Parathyroid adenoma (tissue), 2 donors: ENCODE data around the gene DLGAP3.

ENCODE experiments used
- H2AFZ ChIP-seq: fragments of 300-600 bp; sonication (generic); one replicate; pipeline ENCODE4 v1.7.0; 2017; ENCODE audit warnings: antibody characterized with exemption, mild to moderate bottlenecking
- H3K27ac ChIP-seq: fragments of 300-600 bp; sonication (generic); one replicate; pipeline ENCODE4 v1.7.0; 2017
- H3K27me3 ChIP-seq: fragments of 300-600 bp; sonication (generic); one replicate; pipeline ENCODE4 v1.7.0; 2017; ENCODE audit warnings: low read length; ENCODE audit not compliant: control insufficient read depth, insufficient read depth
- H3K36me3 ChIP-seq: fragments of 300-600 bp; sonication (generic); one replicate; pipeline ENCODE4 v1.7.0; 2017; ENCODE audit warnings: low read length; ENCODE audit not compliant: control insufficient read depth, insufficient read depth
- H3K4me1 ChIP-seq: fragments of 300-600 bp; sonication (generic); one replicate; pipeline ENCODE4 v1.7.0; 2017; ENCODE audit warnings: control low read depth
- H3K4me2 ChIP-seq: fragments of 300-600 bp; sonication (generic); one replicate; pipeline ENCODE4 v1.7.0; 2017; ENCODE audit warnings: low read length
- H3K4me3 ChIP-seq: fragments of 300-600 bp; sonication (generic); one replicate; pipeline ENCODE4 v1.7.0; 2017; ENCODE audit warnings: low read depth, low read length
- H3K79me2 ChIP-seq: fragments of 300-600 bp; sonication (generic); one replicate; pipeline ENCODE4 v1.7.0; 2017; ENCODE audit warnings: control low read depth
- H3K9ac ChIP-seq: fragments of 300-600 bp; sonication (generic); one replicate; pipeline ENCODE4 v1.7.0; 2017; ENCODE audit warnings: mild to moderate bottlenecking
- H3K9me3 ChIP-seq: fragments of 300-600 bp; sonication (generic); one replicate; pipeline ENCODE4 v1.7.0; 2017; ENCODE audit warnings: low read length; ENCODE audit not compliant: control insufficient read depth
- TF ChIP-seq, protein P1 (sequence below): fragments of 300-600 bp; sonication (generic); IDR thresholded peaks from one replicate; pipeline ENCODE4 v1.7.0; 2017; ENCODE audit warnings: antibody characterized with exemption, mild to moderate bottlenecking
- donor health status: primary hyperparathyroidism.

Gene DLGAP3, protein sequence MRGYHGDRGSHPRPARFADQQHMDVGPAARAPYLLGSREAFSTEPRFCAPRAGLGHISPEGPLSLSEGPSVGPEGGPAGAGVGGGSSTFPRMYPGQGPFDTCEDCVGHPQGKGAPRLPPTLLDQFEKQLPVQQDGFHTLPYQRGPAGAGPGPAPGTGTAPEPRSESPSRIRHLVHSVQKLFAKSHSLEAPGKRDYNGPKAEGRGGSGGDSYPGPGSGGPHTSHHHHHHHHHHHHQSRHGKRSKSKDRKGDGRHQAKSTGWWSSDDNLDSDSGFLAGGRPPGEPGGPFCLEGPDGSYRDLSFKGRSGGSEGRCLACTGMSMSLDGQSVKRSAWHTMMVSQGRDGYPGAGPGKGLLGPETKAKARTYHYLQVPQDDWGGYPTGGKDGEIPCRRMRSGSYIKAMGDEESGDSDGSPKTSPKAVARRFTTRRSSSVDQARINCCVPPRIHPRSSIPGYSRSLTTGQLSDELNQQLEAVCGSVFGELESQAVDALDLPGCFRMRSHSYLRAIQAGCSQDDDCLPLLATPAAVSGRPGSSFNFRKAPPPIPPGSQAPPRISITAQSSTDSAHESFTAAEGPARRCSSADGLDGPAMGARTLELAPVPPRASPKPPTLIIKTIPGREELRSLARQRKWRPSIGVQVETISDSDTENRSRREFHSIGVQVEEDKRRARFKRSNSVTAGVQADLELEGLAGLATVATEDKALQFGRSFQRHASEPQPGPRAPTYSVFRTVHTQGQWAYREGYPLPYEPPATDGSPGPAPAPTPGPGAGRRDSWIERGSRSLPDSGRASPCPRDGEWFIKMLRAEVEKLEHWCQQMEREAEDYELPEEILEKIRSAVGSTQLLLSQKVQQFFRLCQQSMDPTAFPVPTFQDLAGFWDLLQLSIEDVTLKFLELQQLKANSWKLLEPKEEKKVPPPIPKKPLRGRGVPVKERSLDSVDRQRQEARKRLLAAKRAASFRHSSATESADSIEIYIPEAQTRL

DNA sequence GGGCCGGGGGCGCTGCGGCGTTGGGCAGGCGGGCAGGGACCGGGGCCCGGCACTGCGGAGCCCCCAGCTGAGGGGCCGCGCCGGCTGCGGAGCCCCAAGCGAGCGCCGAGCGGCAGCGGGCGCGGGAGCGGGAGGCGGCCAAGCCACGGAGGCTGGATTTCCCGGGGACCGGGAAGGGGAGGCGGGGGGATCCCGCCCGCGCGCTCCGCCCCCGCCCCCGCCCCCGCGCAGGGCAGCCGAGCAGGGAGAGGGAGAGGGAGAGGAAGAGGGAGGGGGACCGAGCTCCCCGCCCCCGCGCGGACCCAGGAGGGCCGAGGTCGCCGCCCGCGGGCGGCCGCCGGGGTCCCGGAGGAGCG, at the start of gene DLGAP3:
Gene DLGAP3, minus strand, starts transcription at position 154 of the 356 bp plus-strand sequence. CDS start 24,267 bp downstream, outside the sequence.
- Histone ChIP-seq H3K4me2 (peak within 1 kb of the TSS; percentile 44), H3K9me3 (no peaks in the 10 kb centered on the region), H3K4me3 (peak within 1 kb of the TSS; percentile 27), H3K36me3 (no peaks in the 10 kb centered on the region), H3K27me3 (peaks cover 9% of the 10 kb centered on the region), H3K27ac (no peak within 1 kb of the TSS), H3K9ac (no peak within 1 kb of the TSS), H3K79me2 (no peaks in the 10 kb centered on the region), H3K4me1 (peaks cover 2% of the 10 kb centered on the region), H2AFZ (peak within 1 kb of the TSS; percentile 79)
- TF ChIP-seq, protein P1, sequence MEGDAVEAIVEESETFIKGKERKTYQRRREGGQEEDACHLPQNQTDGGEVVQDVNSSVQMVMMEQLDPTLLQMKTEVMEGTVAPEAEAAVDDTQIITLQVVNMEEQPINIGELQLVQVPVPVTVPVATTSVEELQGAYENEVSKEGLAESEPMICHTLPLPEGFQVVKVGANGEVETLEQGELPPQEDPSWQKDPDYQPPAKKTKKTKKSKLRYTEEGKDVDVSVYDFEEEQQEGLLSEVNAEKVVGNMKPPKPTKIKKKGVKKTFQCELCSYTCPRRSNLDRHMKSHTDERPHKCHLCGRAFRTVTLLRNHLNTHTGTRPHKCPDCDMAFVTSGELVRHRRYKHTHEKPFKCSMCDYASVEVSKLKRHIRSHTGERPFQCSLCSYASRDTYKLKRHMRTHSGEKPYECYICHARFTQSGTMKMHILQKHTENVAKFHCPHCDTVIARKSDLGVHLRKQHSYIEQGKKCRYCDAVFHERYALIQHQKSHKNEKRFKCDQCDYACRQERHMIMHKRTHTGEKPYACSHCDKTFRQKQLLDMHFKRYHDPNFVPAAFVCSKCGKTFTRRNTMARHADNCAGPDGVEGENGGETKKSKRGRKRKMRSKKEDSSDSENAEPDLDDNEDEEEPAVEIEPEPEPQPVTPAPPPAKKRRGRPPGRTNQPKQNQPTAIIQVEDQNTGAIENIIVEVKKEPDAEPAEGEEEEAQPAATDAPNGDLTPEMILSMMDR: no peak

DNA sequence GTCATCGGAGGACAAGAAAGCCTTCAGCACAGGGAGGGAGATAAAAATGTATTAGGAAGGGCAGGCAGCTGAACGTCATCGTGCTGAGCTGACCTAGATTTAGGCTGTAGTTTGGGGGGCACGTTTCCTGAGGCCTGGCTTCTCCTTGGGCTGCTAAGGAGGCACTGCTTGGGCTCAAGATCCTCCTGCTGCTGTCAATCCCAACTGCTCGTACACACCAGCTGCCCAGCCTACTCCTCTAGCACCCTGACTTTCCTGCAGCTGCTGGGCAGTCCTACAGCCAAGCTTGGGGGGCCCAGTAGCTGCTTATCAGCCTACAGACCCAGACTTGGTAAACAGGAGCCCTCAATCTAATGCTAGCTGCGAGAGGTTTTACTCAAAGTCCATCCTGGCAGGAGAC, 49.5 kb upstream of the DLGAP3 start:
- no peak overlapping the region for H2AFZ ChIP-seq
- H3K4me1 ChIP-seq: peaks cover 4% of the 10 kb centered on the region
- H3K36me3 ChIP-seq: no peaks in the 10 kb centered on the region
- H3K9me3 ChIP-seq: no peaks in the 10 kb centered on the region
- no peaks in the 10 kb centered on the region for H3K79me2 ChIP-seq
- H3K27me3 ChIP-seq: no peaks in the 10 kb centered on the region
- H3K27ac ChIP-seq: no peak overlapping the region
- no peak overlapping the region for H3K4me2 ChIP-seq
- TF ChIP-seq, protein P1: no peak
- H3K9ac ChIP-seq: no peak overlapping the region
- H3K4me3 ChIP-seq: no peak overlapping the region

DNA sequence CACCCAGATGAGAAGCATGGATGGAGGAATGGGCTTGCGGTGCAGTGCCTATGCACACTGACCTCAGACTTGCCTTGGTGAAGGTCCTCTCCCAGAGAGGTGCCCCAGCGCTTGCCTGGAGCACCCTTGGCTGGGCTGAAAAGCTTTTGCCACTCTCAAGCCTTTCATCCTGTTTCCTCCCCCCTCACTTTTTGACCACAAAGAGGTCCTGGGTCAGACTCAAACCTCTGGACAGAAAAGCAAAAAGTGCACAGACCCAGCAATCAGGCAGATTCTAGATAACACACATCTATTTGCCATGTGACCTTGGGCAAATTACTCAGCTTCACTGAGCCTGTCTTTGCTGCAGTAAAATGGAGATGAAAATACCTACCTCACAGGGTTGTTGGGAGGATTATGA, 48.4 kb upstream of the DLGAP3 start:
- H3K4me3 ChIP-seq: no peak overlapping the region
- H3K36me3 ChIP-seq: no peaks in the 10 kb centered on the region
- H3K4me1 ChIP-seq: no peaks in the 10 kb centered on the region
- no peak overlapping the region for H3K9ac ChIP-seq
- H3K27ac ChIP-seq: no peak overlapping the region
- H3K27me3 ChIP-seq: no peaks in the 10 kb centered on the region
- no peaks in the 10 kb centered on the region for H3K79me2 ChIP-seq
- H2AFZ ChIP-seq: no peak overlapping the region
- TF ChIP-seq, protein P1: no peak
- no peaks in the 10 kb centered on the region for H3K9me3 ChIP-seq
- no peak overlapping the region for H3K4me2 ChIP-seq

DNA sequence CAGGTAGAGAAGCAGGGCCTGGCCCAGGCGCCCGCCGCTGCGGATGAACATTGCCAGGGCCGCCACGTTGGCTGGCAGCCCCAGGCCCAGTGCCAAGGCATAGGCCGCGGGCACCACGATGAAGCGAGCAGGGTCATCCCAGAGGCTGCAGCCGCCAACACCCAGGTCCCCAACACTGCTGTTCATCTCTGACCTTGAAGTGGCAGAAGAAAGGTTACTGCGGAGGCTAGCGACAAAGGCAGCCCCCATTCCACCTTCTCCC, 47.7 kb upstream of the DLGAP3 start:
- H3K4me3 ChIP-seq: no peak overlapping the region
- no peak overlapping the region for H3K27ac ChIP-seq
- H3K79me2 ChIP-seq: no peaks in the 10 kb centered on the region
- no peak overlapping the region for H3K4me2 ChIP-seq
- no peaks in the 10 kb centered on the region for H3K9me3 ChIP-seq
- no peak overlapping the region for H3K9ac ChIP-seq
- H2AFZ ChIP-seq: no peak overlapping the region
- H3K27me3 ChIP-seq: no peaks in the 10 kb centered on the region
- no peaks in the 10 kb centered on the region for H3K36me3 ChIP-seq
- TF ChIP-seq, protein P1: no peak
- no peaks in the 10 kb centered on the region for H3K4me1 ChIP-seq
